NT2/D1 (cell line): ENCODE measurements around the gene RANBP10.

ENCODE experiments used
- SUZ12 ChIP-seq: IDR thresholded peaks from 2 replicates; pipeline ENCODE4 v1.6.1; 2011; ENCODE audit not compliant: insufficient read length, insufficient read depth; ENCODE audit errors: extremely low read depth
- YY1 ChIP-seq: IDR thresholded peaks from 2 replicates; pipeline ENCODE4 v1.6.1; 2011; ENCODE audit not compliant: insufficient read length, insufficient read depth
- ZNF274 ChIP-seq: IDR thresholded peaks from 2 replicates; pipeline ENCODE4 v1.6.1; 2011; ENCODE audit warnings: mild to moderate bottlenecking, low read depth, low read length

DNA sequence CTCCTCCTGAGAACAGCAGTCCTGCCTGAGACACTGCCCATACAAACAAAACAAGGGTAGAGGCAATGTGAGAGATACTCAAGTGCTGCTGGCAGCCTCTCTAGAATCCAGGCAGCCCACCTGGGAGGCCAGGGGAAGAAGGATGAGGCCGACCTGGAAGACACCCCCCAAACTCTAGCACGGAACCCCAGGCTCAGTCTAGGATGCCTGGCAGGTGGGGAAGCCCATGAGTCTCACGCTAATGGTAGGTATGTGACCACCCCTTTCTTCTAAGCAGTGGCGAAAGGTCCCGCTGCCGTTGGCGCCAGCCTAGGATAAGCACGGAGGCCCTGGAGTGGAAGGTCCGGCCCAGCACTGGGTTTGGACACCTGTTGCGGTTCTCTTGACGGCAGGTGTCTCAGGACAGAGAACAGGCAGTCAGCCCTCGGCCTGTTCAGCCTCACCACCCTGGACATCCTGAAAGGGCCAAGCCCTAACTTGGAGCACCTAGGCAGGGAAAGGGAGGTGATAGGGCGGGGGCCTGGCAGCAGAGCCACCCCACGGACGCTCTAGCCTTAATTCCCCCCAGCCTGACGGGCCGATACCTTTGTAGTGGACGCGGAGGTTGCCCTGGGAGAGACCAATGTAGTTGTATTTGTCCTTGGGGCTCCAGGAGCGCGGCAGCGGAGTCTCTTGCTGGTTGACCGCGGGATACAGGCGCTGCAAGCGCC lies 487 bp downstream of the RANBP10 start:
- no peak for TF ChIP-seq YY1
- TF ChIP-seq ZNF274: no peak
- TF ChIP-seq SUZ12: no peak
